Hematopoietic multipotent progenitor cell treated with erythropoietin and hydrocortisone succinate and interleukin-3 and kit ligand, for 17 days (in vitro differentiated cells): Measurements from ENCODE around the gene DLGAP4.

Experiments
- DNase-seq: peaks from one replicate; pipeline ENCODE4 v3.0.0-alpha.2; 2015; ENCODE audit warnings: low spot score

The DLGAP4 gene

GRCh38 chr20:36333841-36334240 is 27.7 kb downstream of the DLGAP4 start:
- DNase-seq = no peak

GRCh38 chr20:36334281-36335205 is 28.4 kb downstream of the DLGAP4 start:
- DNase-seq = no peak

- DNase-seq = no peak
Observed at GRCh38 chr20:36335206-36335870, 29.2 kb downstream of the DLGAP4 start.

- no peak for DNase-seq
Observed at GRCh38 chr20:36336204-36336603, 30.1 kb downstream of the DLGAP4 start.

- no peak for DNase-seq
Observed at GRCh38 chr20:36336954-36337704, 31.0 kb downstream of the DLGAP4 start.

- no peak for DNase-seq
Observed at GRCh38 chr20:36337886-36338285, 31.7 kb downstream of the DLGAP4 start.

GRCh38 chr20:36339646-36340592 is 33.8 kb downstream of the DLGAP4 start:
- DNase-seq = no peak

- DNase-seq = no peak
Observed at GRCh38 chr20:36340593-36340990, 34.5 kb downstream of the DLGAP4 start.

- no peak for DNase-seq
Observed at GRCh38 chr20:36341331-36342020, 35.3 kb downstream of the DLGAP4 start.

- no peak for DNase-seq
Observed at GRCh38 chr20:36342331-36343120, 36.4 kb downstream of the DLGAP4 start.

- no peak for DNase-seq
Observed at GRCh38 chr20:36343641-36344040, 37.5 kb downstream of the DLGAP4 start.

- DNase-seq = no peak
Observed at GRCh38 chr20:36344517-36345132, 38.5 kb downstream of the DLGAP4 start.

- no peak for DNase-seq
Observed at GRCh38 chr20:36346256-36346655, 40.1 kb downstream of the DLGAP4 start.

GRCh38 chr20:36349384-36350170 is 43.4 kb downstream of the DLGAP4 start:
- DNase-seq = no peak

GRCh38 chr20:36350439-36350838 is 44.3 kb downstream of the DLGAP4 start:
- DNase-seq = no peak

GRCh38 chr20:36351937-36352336 is 45.8 kb downstream of the DLGAP4 start:
- DNase-seq = no peak

- DNase-seq = no peak
Observed at GRCh38 chr20:36352843-36353553, 46.9 kb downstream of the DLGAP4 start.

- no peak for DNase-seq
Observed at GRCh38 chr20:36353740-36354139, 47.6 kb downstream of the DLGAP4 start.
